SHP77 treated with DMSO at 0.1 percent for 48 hours (cell line): ENCODE data around the gene CKB.
"Not testable (repeated sequence)": the region's sequence is repeated elsewhere in the genome, so short reads cannot be mapped to it uniquely, and the experiment has no call there.

ENCODE experiments used
- DNase-seq: peaks from one replicate; lab custom pipeline; 2025; lab: John Stamatoyannopoulos, UW

CKB gene

GRCh38 chr14:103526247-103526913 is 3.8 kb upstream of the CKB start:
- DNase-seq: no peak

DNA sequence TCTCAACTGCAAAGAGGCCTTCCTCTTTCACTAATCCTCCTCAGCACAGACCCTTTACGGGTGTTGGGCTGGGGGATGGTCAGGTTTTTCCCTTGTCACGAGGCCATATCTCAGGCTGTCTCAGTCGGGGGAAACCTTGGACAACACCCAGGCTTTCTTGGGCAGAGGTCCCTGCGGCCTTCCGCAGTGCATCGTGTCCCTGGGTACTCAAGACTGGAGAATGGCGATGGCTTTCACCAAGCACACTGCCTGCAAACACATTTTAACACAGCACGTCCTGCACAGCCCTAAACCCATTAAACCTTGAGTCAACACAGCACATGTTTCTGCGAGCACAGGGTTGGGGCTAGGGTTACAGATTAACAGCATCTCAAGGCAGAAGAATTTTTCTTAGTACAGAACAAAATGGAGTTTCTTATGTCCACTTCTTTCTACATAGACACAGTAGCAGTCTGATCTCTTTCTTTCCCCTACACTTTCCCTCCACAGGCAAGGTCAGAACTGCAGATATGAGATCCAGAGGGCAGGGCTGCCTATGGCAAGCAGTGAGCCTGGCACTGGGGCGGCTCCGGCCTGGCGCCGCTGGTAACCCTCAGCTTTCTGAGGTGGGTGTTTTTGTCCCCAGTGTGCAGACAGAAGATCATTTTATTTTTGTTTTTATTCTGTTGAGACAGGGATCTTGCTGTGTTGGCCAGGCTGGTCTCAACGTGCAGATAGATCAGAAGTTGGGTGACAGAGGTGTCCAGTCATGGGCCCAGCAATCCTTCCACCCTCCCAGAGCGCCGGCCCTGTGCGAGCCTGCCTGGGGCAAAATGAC is 3.0 kb upstream of the CKB start:
- DNase-seq: not testable (repeated sequence)

DNA sequence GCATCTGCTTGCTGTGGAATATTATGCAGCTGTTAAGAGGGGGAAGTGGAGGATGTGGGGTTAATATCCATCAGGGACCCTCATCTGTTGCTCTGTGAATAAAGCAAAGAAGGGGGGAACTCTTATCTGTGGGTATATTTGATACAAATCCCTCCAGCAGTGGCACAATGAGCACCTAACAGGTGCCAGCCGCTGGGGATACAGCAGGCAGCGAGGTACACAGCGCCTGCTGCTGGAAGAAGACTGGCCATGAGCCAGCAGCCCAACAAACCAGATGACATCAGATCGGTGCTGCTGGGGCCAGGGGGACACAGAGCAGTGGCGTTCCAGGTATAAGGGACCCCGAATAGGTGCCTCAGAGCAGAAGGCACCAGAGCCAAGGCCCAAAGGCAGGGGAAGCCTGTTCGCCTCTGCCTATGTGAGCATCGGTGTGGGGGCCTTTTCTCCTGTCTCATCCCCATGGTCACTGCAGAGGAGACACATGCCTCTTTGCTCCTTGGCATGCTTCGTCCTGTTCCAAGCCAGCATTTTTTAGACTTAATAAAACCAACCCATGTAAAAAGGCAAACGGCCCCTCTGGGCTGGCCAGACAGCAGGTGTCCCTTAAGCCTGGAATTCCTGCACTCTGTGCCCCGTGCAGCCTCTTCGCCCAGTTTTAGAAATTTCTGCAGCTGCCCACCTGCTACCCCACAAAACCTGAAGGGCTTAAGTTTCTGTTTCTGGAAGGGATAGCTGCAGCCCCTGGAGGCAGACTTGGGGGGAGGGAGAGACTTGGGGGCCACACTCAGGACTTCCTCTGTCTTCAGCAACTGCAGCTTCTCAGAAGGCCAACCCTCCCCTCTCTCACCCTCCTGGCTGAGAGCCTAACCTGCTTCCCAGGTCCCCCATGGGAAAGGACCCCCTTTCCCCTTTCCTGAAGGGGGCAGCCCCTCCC is 1.6 kb upstream of the CKB start:
- no peak for DNase-seq

- DNase-seq: no peak
Observed at GRCh38 chr14:103523575-103523954, 935 bp upstream of the CKB start.

- DNase-seq: no peak
Observed at GRCh38 chr14:103521951-103522563, 573 bp downstream of the CKB start.

GRCh38 chr14:103521438-103521950 is 1.1 kb downstream of the CKB start:
- DNase-seq: no peak

DNA sequence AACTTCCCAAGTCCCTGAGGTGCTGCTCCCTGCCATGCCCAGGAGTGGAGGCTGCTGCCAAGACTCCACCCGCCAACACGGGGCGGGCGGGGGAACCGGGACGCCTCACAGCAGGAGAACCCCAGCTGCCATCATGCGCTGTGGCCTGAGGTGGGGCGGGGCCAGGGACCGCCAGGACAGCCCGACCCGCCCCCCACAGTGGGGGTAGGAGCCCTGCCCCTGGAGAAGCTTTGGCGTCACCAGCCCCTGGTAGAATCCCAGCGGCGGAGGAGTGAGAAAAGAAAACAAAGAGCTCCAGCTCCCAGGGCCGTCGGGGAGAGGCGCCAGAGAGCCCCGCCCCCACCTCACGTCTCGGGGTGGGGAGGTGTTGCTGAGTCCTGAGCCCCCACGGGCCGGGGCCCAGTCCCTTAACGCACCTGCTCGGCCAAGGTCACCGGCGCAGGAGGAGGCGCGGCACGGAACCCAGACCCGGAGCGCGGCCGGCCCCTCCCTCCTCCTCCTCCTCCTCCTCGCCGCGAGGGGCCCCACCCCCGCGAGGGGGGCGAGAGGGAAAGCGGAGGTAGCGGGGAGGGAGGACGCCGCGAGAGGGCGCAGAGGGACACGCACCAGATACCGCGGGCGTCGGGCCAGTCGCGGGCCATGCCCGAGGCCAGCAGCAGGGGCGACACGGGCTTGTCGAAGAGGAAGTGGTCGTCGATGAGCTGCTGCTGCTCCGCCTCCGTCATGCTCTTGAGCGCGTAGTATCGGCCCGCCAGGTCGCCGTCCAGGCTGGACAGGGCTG is 1.8 kb downstream of the CKB start:
- DNase-seq: no peak

GRCh38 chr14:103520269-103520656 is 2.4 kb downstream of the CKB start:
- DNase-seq: no peak

- no peak for DNase-seq
Observed at GRCh38 chr14:103519837-103520212, 2.8 kb downstream of the CKB start.

DNA sequence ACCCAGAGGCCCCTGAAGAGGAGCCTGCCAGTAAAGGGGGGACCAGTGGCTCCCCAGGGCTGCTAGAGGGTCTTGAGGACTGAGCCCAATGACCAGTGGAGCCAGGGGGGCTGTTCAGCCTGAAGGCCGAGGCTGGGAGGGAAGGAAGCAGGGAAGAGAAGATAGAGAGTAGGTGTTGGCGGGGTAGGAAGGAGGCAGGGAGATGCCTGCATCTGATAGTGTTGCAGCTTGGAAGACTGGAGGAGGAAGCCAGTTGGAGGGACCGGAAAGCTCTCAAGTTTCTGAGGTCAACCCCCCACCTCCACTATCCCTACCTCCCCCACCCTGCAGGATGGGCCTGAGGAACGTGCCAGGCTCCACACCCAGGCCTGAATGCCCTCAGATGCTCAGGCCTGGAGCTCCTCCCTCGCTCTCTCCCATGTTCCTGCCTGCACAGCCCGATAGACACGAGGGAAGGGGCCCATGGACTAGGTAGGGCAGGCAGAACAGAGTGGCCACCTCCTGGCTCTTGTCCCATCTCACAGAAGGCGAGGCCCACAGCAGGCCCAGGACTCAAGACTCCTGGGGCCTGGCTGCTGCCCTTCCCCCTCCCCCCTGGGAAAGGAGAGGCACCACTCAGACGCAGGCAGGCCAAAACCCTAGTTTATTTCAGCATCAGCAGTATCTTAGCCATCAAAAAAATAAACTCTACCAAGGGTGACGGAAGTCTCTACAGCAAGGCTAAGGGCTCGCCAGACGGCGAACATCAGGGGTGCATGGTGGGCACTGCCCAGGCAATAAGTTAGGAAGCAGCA is 3.4 kb downstream of the CKB start:
- DNase-seq: no peak

DNA sequence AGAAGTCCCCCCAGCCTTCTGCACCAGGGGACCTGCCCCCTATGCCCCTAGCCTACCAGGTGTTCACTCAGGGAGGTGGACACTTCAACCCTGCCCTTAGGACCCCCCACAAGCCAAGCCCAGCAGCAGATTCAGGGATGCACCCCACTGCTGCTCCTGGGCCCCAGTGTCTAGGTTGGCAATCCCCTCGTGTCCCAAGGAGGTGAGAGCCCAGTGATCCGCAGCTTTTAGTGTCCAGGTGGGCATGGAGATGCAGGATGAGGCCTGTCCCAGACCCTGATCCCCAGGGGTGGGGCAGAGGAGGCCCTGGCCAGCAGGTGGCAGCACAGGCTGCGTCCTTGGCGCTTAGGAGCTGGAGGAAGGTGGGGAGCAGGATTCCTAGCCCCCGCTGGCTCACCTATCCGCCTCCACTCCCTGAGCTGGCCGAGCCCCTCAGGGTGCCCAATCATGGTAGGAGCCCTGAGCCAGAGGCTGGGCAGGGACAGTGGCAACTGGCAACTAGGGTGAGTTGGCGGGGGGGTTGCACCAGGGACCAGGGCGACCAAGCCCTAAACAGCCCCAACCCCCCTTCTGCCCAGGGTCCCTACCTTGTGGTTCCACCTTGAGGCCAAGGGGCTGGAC is 4.1 kb downstream of the CKB start:
- no peak for DNase-seq

GRCh38 chr14:103517721-103518421 is 4.8 kb downstream of the CKB start:
- DNase-seq: no peak

DNA sequence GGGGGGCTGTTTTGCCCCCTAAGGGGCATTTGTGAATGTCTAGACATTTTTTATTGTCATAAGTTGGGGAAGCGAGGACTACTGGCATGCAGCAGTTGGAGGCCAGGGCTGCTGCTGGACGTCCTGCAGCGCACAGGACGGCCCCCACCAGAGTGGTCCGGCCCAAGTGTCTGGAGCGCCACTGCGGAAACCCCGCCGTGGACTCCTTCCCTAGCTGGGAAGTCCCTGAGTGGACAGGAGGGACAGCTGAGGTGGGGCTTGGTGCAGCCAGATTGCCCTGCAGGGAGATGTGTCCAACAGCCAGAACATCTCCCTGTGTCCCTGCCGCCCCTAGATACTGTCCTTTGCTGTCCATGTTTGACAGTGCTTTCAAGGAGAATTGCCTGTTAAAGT is 5.5 kb downstream of the CKB start:
- DNase-seq: no peak

GRCh38 chr14:103516426-103517173 is 6.0 kb downstream of the CKB start:
- no peak for DNase-seq

- no peak for DNase-seq
Observed at GRCh38 chr14:103514596-103515421, 7.8 kb downstream of the CKB start.

DNA sequence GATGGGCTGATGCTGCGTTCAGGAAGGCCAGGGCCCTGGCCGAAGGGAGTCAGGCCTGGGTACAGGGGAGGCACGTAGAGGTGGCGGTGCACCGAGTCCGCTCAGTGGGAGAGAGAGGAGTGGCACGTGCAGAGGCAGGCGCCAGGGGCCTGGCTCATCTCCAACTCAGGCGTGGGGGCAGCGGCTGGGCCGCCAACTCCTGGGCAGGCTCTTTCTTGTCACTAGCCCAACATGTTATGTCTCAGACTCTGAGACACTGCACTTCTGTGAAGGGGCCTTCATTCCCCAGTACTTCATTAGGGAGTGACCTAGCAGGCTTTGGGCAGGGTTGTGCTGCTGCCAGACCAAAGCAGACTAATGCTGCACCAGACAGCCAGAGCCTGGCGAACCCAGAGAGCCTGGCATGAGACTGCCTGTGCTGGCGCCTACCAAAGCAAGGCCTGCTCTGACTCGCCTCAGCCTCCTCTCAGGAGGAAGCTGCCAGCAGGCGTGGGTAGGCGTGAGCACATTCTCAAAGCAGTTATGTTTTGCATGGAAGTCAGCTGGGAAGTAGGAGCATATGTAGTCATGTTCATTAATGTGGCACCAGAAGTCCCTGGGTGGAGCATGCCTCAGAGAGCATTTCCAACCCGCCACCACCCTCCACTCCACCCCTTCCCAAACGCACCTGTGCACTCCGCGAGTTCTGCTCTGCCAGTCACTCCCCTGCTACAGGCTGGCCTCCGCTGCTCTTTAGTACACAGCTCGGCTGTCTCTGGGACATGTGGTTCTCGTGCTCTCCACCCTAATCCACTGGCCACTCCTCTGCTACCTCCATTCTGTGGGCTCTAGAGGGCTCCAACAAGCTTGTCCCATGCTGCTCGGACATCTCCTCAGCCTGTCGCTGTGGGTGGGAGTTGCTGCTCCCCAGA is 9.7 kb downstream of the CKB start:
- no peak for DNase-seq

- DNase-seq: not testable (repeated sequence)
Observed at GRCh38 chr14:103512180-103512579, 10.4 kb downstream of the CKB start.
